ENCODE results near the gene ABHD8.
A peak's percentile ranks its signal among the peaks of the same experiment; 100 is the strongest.

The ABHD8 gene

GRCh38 chr19:17333611-17334413 lies 30.6 kb upstream of the ABHD8 start:
- DNase-seq (ENCODE audit: low spot score) = peak; percentile 80

DNA sequence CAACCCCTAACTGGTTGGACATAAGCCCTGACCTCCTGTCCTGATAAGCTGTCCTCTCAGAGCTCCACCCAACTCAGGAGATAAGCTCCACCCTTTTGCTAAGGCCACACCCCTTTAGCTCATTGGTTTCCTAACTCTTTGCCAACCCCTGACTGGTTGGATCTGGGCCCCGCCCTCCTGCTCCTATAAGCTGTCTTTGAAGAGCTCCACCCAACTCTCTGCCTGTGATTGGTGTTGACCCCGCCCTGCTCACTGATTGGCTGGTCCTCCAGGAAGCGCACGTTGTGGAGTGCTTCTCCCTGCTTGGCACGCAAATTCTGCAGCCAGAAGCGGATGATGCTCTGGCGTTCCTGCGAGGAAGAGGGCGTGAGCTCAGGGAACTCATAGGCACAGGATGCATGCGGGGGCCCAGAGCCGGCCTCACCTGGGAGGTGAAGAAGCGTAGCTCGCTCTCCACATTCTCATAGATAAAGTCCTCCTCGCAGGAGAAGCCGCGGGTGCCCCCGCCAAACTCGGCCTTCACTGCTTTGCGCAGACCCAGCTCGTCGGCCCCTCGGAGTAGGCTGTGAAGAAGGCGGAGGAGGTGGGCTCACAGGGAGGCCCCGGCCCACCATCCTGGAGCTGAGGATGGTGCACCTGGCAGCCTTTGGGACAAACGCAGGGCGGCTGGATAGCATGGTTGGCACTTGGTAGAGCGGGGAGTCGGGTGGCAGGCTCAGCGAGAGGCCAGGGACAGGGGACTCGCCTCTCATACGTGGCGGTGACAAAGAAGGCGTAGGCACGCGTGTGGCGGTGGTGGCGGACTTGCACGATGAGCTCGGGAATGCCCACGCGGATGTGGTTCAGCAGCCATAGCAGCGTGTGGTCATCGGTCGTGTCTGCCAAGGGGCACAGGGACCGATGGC lies 29.7 kb upstream of the ABHD8 start:
- DNase-seq (ENCODE audit: low spot score) = no peak

DNA sequence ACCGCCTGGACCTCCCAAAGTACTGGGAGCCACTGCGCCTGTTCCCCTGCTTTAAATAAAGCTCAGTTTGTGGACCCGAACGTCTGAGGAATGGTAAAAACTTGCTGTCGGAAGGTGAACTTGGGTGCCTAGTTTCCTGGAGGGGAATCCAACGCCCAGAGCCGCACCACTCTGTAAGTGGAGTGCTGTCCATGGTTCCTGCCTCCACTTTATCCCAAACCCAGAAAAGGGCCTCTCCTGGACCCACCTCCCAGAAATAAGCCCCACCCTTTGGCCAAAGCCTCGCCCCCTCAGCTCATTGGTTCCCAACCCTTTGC lies 29.1 kb upstream of the ABHD8 start:
- no peak for DNase-seq (ENCODE audit: low spot score)

- DNase-seq (ENCODE audit: low spot score) = no peak
Measured at GRCh38 chr19:17331045-17331558, 27.9 kb upstream of the ABHD8 start.

DNA sequence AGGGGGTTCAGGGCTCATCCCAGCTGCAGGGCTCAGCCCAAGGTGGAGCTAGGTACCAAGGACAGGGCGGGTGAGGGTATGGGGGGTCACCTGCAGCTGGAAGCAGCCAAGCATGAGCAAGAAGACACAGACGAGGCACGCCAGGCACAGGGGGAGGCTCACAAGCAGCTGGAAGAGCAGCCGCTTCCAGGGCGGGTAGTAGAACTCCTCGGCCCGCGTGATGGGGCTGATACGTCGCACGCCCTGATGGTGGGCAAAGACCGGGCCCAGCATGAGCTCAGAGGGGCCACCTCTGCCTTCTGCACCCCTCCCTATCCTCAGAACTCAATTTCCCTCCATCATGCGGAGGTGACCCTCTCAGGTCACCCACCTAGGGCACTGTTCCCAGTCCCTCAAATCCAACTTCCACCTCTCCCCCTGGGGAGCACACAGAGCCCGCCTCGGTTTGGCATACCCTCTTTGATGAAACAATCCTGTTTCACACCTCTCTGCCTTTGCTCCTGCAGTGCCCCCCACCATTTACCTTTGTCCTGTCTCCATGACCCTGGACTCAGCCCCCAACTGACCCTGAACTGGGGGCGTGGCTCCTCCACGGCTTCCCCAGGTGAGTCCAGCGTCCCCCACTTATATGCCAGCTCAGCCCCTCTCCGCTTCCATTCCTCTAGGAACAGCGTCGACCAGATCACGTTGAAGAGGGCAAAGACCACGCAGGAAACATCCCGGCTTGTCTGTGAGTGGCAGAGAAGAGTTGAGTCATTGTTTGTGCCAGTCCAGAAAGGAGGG lies 27.2 kb upstream of the ABHD8 start:
- DNase-seq (ENCODE audit: low spot score) = no peak

- DNase-seq (ENCODE audit: low spot score) = no peak
Measured at GRCh38 chr19:17329366-17330261, 26.4 kb upstream of the ABHD8 start.

- DNase-seq (ENCODE audit: low spot score) = peak; percentile 55
Measured at GRCh38 chr19:17328517-17329365, 25.5 kb upstream of the ABHD8 start.

DNA sequence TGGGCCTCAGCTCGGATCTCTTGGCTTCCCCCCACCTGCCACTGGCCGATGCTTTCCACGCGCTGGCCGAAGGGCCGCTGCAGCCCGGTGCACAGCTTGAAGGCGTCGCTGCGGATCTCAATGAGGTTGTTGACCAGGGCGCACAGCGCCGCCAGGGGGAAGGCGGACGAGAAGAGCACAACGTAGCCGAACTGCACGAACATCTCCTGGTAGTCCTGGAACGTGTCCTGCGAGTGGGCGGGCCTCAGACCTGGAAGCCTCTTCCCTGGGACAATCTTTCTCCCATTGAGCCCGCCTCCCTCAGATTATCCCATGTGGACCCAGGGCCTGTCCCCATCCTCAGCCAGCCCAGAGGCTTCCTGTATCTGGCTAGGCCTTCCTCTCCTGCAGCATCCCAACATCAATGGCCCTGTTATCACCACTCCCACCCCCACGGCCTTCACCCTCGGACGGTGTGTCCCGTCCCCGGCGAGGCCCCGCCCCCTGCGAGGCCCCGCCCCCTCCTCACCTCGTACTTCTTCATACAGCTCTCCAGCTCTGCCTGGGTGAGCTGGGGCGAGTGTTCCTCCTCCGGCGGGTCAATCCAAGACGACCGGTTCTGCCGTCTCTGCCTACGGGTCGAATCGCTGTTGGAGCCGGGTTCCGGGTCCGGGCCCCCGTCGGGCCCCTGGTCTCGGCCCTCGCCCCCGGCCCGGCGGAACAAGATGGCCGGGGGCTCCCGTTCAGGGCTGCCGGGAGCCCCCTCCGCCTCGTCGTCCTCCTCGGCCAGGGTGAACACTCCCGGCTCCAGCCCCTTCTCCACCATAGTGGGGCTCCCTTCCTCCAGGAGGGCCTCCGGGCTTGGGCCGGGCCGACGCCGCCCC lies 24.7 kb upstream of the ABHD8 start:
- DNase-seq (ENCODE audit: low spot score) = peak; percentile 64

- no peak for DNase-seq (ENCODE audit: low spot score)
Measured at GRCh38 chr19:17327068-17327653, 23.9 kb upstream of the ABHD8 start.

DNA sequence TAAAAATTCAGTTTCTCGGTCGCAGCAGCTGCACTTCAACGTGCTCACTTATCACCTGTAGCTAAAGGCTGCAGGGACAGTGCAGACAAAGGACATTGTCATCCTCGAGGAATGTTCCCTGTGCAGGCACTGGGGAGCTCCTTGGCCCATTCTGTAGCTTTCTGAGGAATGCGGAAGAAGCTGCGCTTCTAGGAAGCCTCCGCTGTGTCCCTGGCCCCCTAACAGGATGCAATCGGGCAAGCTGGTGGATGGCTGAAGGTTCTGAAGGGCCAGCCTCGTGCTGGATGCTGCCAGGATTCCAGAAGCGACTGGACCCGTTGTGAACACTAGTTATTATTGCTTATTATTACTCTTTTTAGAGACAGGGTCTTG lies 23.4 kb upstream of the ABHD8 start:
- no peak for DNase-seq (ENCODE audit: low spot score)

DNA sequence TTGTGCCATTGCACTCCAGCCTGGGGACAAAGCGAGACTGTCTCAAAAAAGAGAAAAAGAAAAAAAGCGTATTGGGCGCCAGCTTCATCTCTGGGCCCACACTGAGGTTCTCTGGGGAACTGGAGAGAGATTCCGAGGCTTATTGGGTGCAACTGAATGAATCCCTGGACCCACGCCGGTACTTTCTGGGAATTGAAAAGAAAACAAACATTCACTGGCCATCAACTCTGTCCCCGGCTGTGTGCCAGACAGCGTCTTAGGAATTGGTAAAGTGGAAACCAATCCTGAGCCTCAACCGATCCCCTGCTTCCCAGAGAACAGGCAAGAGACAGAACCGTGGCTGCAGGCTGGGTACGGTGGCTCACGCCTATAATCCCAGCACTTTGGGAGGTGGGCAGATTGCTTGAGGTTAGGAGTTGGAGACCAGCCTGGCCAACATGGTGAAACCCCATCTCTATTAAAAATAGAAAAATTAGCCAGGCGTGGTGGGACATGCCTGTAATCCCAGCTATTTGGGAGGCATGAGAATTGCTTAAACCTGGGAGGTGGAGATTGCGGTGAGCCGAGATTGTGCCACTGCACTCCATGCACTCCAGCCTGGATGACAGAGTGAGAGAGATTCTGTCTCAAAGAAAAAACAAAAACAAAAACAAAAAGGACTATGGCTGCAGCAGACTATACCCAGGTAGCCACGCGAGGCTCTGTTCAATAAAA lies 22.8 kb upstream of the ABHD8 start:
- DNase-seq (ENCODE audit: low spot score) = no peak

GRCh38 chr19:17325133-17325532 lies 21.9 kb upstream of the ABHD8 start:
- DNase-seq (ENCODE audit: low spot score) = no peak

GRCh38 chr19:17324357-17325114 lies 21.3 kb upstream of the ABHD8 start:
- DNase-seq (ENCODE audit: low spot score) = no peak

DNA sequence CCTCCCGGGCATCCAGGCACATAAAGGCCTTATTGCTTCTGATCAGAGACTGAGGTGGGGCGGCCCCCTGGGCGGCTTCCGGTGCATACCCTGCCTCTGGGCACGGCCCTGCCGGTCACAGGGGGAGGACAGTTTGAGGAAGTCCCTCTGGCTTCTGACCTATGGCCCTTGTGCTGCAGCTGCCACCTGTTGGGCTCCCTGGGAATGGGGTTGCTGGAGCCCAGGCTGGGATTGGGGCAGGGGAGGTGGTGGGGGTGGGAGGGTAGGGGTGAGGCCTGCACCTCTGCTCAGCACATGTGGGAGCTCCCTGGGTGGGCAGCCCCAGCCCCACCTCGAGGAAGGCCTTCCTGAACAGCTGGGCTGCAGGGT lies 20.7 kb upstream of the ABHD8 start:
- no peak for DNase-seq (ENCODE audit: low spot score)

- no peak for DNase-seq (ENCODE audit: low spot score)
Measured at GRCh38 chr19:17323300-17323963, 20.2 kb upstream of the ABHD8 start.

DNA sequence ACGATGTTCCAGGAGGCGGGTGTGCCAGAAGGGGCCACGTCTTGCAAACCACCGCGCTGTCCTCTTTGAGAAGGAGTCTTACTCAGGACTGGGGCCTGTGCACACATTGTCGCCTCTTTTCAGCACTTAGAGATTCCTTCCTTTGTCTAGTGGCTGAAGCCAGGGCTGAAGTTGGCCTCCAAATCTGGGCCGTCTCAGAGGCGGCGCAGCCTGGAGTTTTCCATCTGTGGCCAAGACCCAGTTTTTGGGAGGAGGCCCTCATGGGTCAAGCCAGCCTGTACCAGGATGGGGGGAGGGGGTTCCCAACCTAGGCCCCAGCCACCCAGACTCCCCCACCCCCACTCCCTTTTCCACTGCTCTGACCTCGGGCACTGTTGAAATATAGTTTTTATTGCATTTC lies 19.6 kb upstream of the ABHD8 start:
- no peak for DNase-seq (ENCODE audit: low spot score)
